H1 (cell line): Measurements from ENCODE around the gene RNASE9. TPM values are rescaled to one million over a fixed set of nuclear protein-coding genes. Genes with fewer than 3 reads are reported as not detected.
A peak's percentile ranks its signal among the peaks of the same experiment; 100 is the strongest.

Experiments used
- CTCF ChIA-PET: fragments of 300-600 bp; sonication (Branson Sonifier 250); formaldehyde crosslinking; loops from one replicate; lab custom pipeline; 2021; ENCODE audit not compliant: partially characterized antibody; lab: Charles Lee
- POLR2A ChIA-PET: fragments of 300-600 bp; sonication (Branson Sonifier 250); formaldehyde crosslinking; loops from one replicate; lab custom pipeline; 2021; ENCODE audit warnings: inconsistent platforms; ENCODE audit not compliant: partially characterized antibody; lab: Charles Lee
- DNase-seq, 2 experiments: peaks; one replicate each; pipeline versions ENCODE4 v3.0.0 to v3.0.0-alpha.2; 2010 to 2022; ENCODE audit warnings: low spot score in 2 of 2, low read depth in 1 of 2, mixed read lengths in 1 of 2
- FAIRE-seq: peaks from 2 replicates; lab custom pipeline; 2011; peaks lifted over from hg19 to GRCh38; lab: Jason Lieb, UNC
- H2AFZ ChIP-seq: 2 replicates; pipeline ENCODE4 v1.8.1; 2012; ENCODE audit warnings: low read length, inconsistent platforms
- H2AK5ac ChIP-seq: 2 replicates; pipeline ENCODE4 v1.6.1; 2013; ENCODE audit warnings: low read depth, low read length
- H2BK120ac ChIP-seq: replicated peaks from 2 replicates; pipeline ENCODE3; 2013; ENCODE audit warnings: low read depth, low read length, inconsistent platforms
- H2BK12ac ChIP-seq: 2 replicates; pipeline ENCODE4 v1.6.1; 2013; ENCODE audit warnings: low read depth, low read length
- H2BK15ac ChIP-seq: 2 replicates; pipeline ENCODE4 v1.6.1; 2013; ENCODE audit warnings: low read length
- H2BK20ac ChIP-seq: 2 replicates; pipeline ENCODE4 v1.6.1; 2013; ENCODE audit warnings: low read length
- H2BK5ac ChIP-seq: 2 replicates; pipeline ENCODE4 v1.6.1; 2013; ENCODE audit warnings: low read depth, low read length
- H3K14ac ChIP-seq: 2 replicates; pipeline ENCODE4 v1.6.1; 2013; ENCODE audit warnings: inconsistent platforms; ENCODE audit not compliant: insufficient read length
- H3K18ac ChIP-seq: 2 replicates; pipeline ENCODE4 v1.6.1; 2013; ENCODE audit warnings: low read length; ENCODE audit errors: extremely low read depth
- H3K23ac ChIP-seq: 2 replicates; pipeline ENCODE4 v1.6.1; 2013; ENCODE audit warnings: inconsistent platforms; ENCODE audit not compliant: insufficient read length
- H3K23me2 ChIP-seq: 2 replicates; pipeline ENCODE4 v1.6.1; 2013; ENCODE audit warnings: low read depth, low read length
- H3K27ac ChIP-seq: 2 replicates; pipeline ENCODE4 v1.6.1; 2011; ENCODE audit warnings: low read depth, low read length, inconsistent platforms
- H3K27me3 ChIP-seq, 4 experiments: replicated peaks in 1 of 4; 1 replicate in 1 of 4; 2 replicates in 3 of 4; pipeline versions ENCODE4 v1.6.1 to v1.8.1; 2011 to 2013; ENCODE audit warnings: low read length in 3 of 4, mild to moderate bottlenecking in 3 of 4, inconsistent platforms in 2 of 4, mixed read lengths in 2 of 4, moderate library complexity in 1 of 4; ENCODE audit not compliant: control insufficient read depth in 3 of 4, insufficient read depth in 3 of 4; ENCODE audit errors: extremely low read depth in 1 of 4
- H3K36me3 ChIP-seq, 4 experiments: 2 replicates each; pipeline versions ENCODE4 v1.6.1 to v1.8.1; 2011 to 2013; ENCODE audit warnings: mild to moderate bottlenecking in 4 of 4, low read length in 3 of 4, moderate library complexity in 2 of 4, control low read depth in 1 of 4, inconsistent platforms in 1 of 4; ENCODE audit not compliant: insufficient read depth in 4 of 4, control insufficient read depth in 2 of 4
- H3K4ac ChIP-seq: replicated peaks from 2 replicates; pipeline ENCODE3; 2013; ENCODE audit warnings: low read length, low read depth, mixed read lengths, inconsistent platforms; ENCODE audit not compliant: insufficient read length
- H3K4me1 ChIP-seq, 4 experiments: replicated peaks in 1 of 4; 1 replicate in 1 of 4; 2 replicates in 3 of 4; pipeline versions ENCODE4 v1.6.1 to v1.8.1; 2011 to 2013; ENCODE audit warnings: low read length in 3 of 4, inconsistent platforms in 2 of 4, mixed read lengths in 1 of 4; ENCODE audit not compliant: insufficient read depth in 4 of 4, control insufficient read depth in 3 of 4
- H3K4me2 ChIP-seq, 2 experiments: 2 replicates each; pipeline versions ENCODE4 v1.6.1 to v1.8.1; 2011 to 2013; ENCODE audit warnings: low read depth in 2 of 2, low read length in 2 of 2, control low read depth in 1 of 2, inconsistent platforms in 1 of 2, mild to moderate bottlenecking in 1 of 2; ENCODE audit not compliant: insufficient read depth in 1 of 2
- H3K4me3 ChIP-seq, 4 experiments: fragments of 200-600, 300-600 bp in 1 of 4; sonication (generic), shearing (Covaris generic), sonication (Bioruptor Twin) in 1 of 4; 2 replicates each; pipeline versions ENCODE4 v1.5.1 to v1.8.1; 2011 to 2016; ENCODE audit warnings: low read length in 4 of 4, low read depth in 3 of 4, control low read depth in 2 of 4, inconsistent platforms in 2 of 4, mild to moderate bottlenecking in 2 of 4, mixed read lengths in 1 of 4, moderate library complexity in 1 of 4; ENCODE audit not compliant: insufficient read depth in 2 of 4; ENCODE audit errors: extremely low read depth in 1 of 4
- H3K56ac ChIP-seq: replicated peaks from 2 replicates; pipeline ENCODE3; 2013; ENCODE audit warnings: low read depth, mild to moderate bottlenecking, mixed read lengths, low read length, inconsistent platforms; ENCODE audit not compliant: insufficient read length
- H3K79me1 ChIP-seq: 2 replicates; pipeline ENCODE4 v1.6.1; 2013; ENCODE audit warnings: low read depth, low read length, control low read depth
- H3K79me2 ChIP-seq, 2 experiments: 2 replicates each; pipeline versions ENCODE4 v1.6.1 to v1.8.1; 2012 to 2013; ENCODE audit warnings: low read length in 2 of 2, mild to moderate bottlenecking in 2 of 2, inconsistent platforms in 1 of 2; ENCODE audit not compliant: insufficient read depth in 2 of 2, control insufficient read depth in 1 of 2
- H3K9ac ChIP-seq, 4 experiments: replicated peaks in 1 of 4; 1 replicate in 1 of 4; 2 replicates in 3 of 4; pipeline versions ENCODE4 v1.6.1 to v1.8.1; 2011 to 2013; ENCODE audit warnings: low read depth in 3 of 4, low read length in 3 of 4, control low read depth in 2 of 4, mild to moderate bottlenecking in 2 of 4, moderate library complexity in 2 of 4, inconsistent platforms in 1 of 4; ENCODE audit errors: extremely low read depth in 1 of 4
- H3K9me3 ChIP-seq, 2 experiments: 2 replicates each; pipeline versions ENCODE4 v1.6.1 to v1.8.1; 2012 to 2013; ENCODE audit warnings: mild to moderate bottlenecking in 2 of 2, moderate library complexity in 2 of 2, control low read depth in 1 of 2, inconsistent platforms in 1 of 2, low read depth in 1 of 2, low read length in 1 of 2, mixed read lengths in 1 of 2; ENCODE audit not compliant: insufficient read depth in 2 of 2
- H4K20me1 ChIP-seq, 2 experiments: replicated peaks in 1 of 2; 2 replicates each; pipeline versions ENCODE3 to v1.8.1; 2011 to 2013; ENCODE audit warnings: inconsistent platforms in 2 of 2, low read length in 2 of 2, mild to moderate bottlenecking in 1 of 2; ENCODE audit not compliant: insufficient read depth in 2 of 2, control insufficient read depth in 1 of 2
- H4K5ac ChIP-seq: 2 replicates; pipeline ENCODE4 v1.6.1; 2013; ENCODE audit warnings: low read length, low read depth, mixed read lengths, inconsistent platforms; ENCODE audit not compliant: insufficient read length
- H4K8ac ChIP-seq: 2 replicates; pipeline ENCODE4 v1.8.0; 2013; ENCODE audit warnings: mild to moderate bottlenecking, moderate library complexity, low read length, inconsistent platforms; ENCODE audit not compliant: insufficient read depth; ENCODE audit errors: extremely low read depth
- H4K91ac ChIP-seq: replicated peaks from 2 replicates; pipeline ENCODE3; 2013; ENCODE audit warnings: low read length, mixed read lengths, inconsistent platforms; ENCODE audit not compliant: insufficient read length
- CHD1 ChIP-seq: IDR thresholded peaks from 2 replicates; pipeline ENCODE4 v1.6.1; 2012; ENCODE audit warnings: low read depth, low read length, improper control_type of control experiment
- CHD2 ChIP-seq: IDR thresholded peaks from 2 replicates; pipeline ENCODE4 v1.6.1; 2012; ENCODE audit warnings: low read length, improper control_type of control experiment
- CREB1 ChIP-seq: IDR thresholded peaks from 2 replicates; pipeline ENCODE4 v1.6.1; 2012; ENCODE audit warnings: inconsistent platforms
- EP300 ChIP-seq, 2 experiments: IDR thresholded peaks; 1 replicate in 1 of 2; 2 replicates in 1 of 2; pipeline ENCODE4 v1.6.1; 2011 to 2012; ENCODE audit warnings: low read depth in 2 of 2, low read length in 2 of 2, mild to moderate bottlenecking in 2 of 2, borderline replicate concordance in 1 of 2, inconsistent platforms in 1 of 2, moderate library complexity in 1 of 2
- HDAC6 ChIP-seq: IDR thresholded peaks from one replicate; pipeline ENCODE4 v1.7.1; 2012; ENCODE audit warnings: low read depth, mild to moderate bottlenecking, inconsistent platforms, low read length, moderate library complexity
- JUN ChIP-seq: IDR thresholded peaks from 2 replicates; pipeline ENCODE4 v1.6.1; 2011; ENCODE audit warnings: low read depth, mild to moderate bottlenecking, improper control_type of control experiment, low read length
- MAFK ChIP-seq: IDR thresholded peaks from 2 replicates; pipeline ENCODE4 v1.6.1; 2012; ENCODE audit warnings: low read depth, mild to moderate bottlenecking, improper control_type of control experiment, low read length
- MAX ChIP-seq: IDR thresholded peaks from 2 replicates; pipeline ENCODE4 v1.6.1; 2012; ENCODE audit warnings: inconsistent platforms
- NRF1 ChIP-seq: IDR thresholded peaks from 2 replicates; pipeline ENCODE4 v1.6.1; 2011; ENCODE audit warnings: mild to moderate bottlenecking, low read depth, low read length, improper control_type of control experiment
- POU5F1 ChIP-seq: IDR thresholded peaks from 2 replicates; pipeline ENCODE4 v1.6.1; 2011; ENCODE audit warnings: low read depth, mild to moderate bottlenecking, low read length, moderate library complexity
- RAD21 ChIP-seq, 2 experiments: IDR thresholded peaks in 1 of 2; conservative IDR thresholded peaks in 1 of 2; 2 replicates each; pipeline ENCODE4 v1.6.1; 2011; ENCODE audit warnings: low read depth in 2 of 2, low read length in 2 of 2, improper control_type of control experiment in 1 of 2, inconsistent platforms in 1 of 2, mild to moderate bottlenecking in 1 of 2, moderate library complexity in 1 of 2
- SAP30 ChIP-seq: fragments of 300-600 bp; sonication (generic); IDR thresholded peaks from 2 replicates; pipeline ENCODE4 v1.7.1; 2012; ENCODE audit warnings: low read length, moderate library complexity, mild to moderate bottlenecking, inconsistent platforms; ENCODE audit not compliant: insufficient read depth, insufficient replicate concordance
- SIX5 ChIP-seq: IDR thresholded peaks from 2 replicates; pipeline ENCODE4 v1.6.1; 2011; ENCODE audit warnings: mild to moderate bottlenecking, low read depth, low read length
- WGBS, 2 experiments: shearing (Covaris generic) in 1 of 2; methylation state at CpG; one replicate each; pipeline versions ENCODE4 v1.1.6 to v1.1.7; 2013 to 2015; ENCODE audit warnings: low lambda C conversion rate in 2 of 2, mixed read lengths in 2 of 2, inconsistent platforms in 1 of 2, low coverage in 1 of 2, missing lambda C conversion rate in 1 of 2; ENCODE audit not compliant: insufficient replicate concordance in 2 of 2, insufficient coverage in 1 of 2, insufficient read length in 1 of 2; ENCODE audit errors: extremely low coverage in 1 of 2, missing lambda C conversion rate in 1 of 2; 5-methylcytosine and 5-hydroxymethylcytosine counted together
- polyA plus RNA-seq, 7 experiments: library from polyadenylated mRNA; depleted of rRNA in 3 of 7; stranded (reverse) in 5 of 7; unstranded in 2 of 7; fragments of >200 nt in 5 of 7; fragments of 200-250 nt in 2 of 7; gene quantifications; 1 replicate in 5 of 7; 2 replicates in 1 of 7; 4 replicates in 1 of 7; pipeline versions ENCODE4 v1.2.1 to v1.2.3, GENCODE V29; 2011 to 2013; ENCODE audit warnings: missing spikeins in 2 of 7, mixed read lengths in 2 of 7
- total RNA-seq: library from RNA; stranded (reverse); fragmentation: NEBNext Ultra II Directional; extraction: Animal tissue kit (Norgen Biotek cat#: 25700); gene quantifications from 2 replicates; pipeline ENCODE4 v1.2.1, GENCODE V29; 2021

RNASE9 gene
- total and polyA plus RNA-seq, 2 of the 8 experiments (the other 6 are each of a cell fraction or from before 2014, with no cell fraction given): 0.06 TPM; not detected in 1

- POLR2A ChIA-PET: interaction anchor here (1.2 to 1.6 kb wide), 3 partner anchors 9 to 117 kb away, joined by 3 to 7 read pairs (median 3); partner anchors contain the start of genes PIP4P1, PNP and RNASE11
- Histone ChIP-seq H2BK120ac (peak overlapping the region; percentile 94), H3K23me2 (no peaks in the 10 kb centered on the region; the same call in 1 of the 2 replicates), H3K36me3 (no peaks in the 10 kb centered on the region), H3K9ac (no peak overlapping the region), H2BK15ac (no peak overlapping the region), H2BK12ac (peak overlapping the region; percentile 96), H3K4me2 (peak overlapping the region; percentile 5 to 44; a peak in 2 of 4 replicates), H3K4ac (no peak overlapping the region), H4K20me1 (no peaks in the 10 kb centered on the region), H3K18ac (no peak overlapping the region), H3K79me1 (no peaks in the 10 kb centered on the region), H3K27ac (peak overlapping the region; percentile 74), H2BK20ac (peak overlapping the region; percentile 98; the same call in 1 of the 2 replicates), H3K27me3 (no peaks in the 10 kb centered on the region), H4K91ac (no peak overlapping the region), H4K5ac (peak overlapping the region; percentile 68), H2AFZ (no peak overlapping the region), H2BK5ac (peak overlapping the region; percentile 98), H3K14ac (no peak overlapping the region), H3K23ac (no peak overlapping the region), H3K4me1 (peaks cover 10 to 21% (median 15%) of the 10 kb centered on the region in 4 experiments), H3K79me2 (no peaks in the 10 kb centered on the region), H3K56ac (no peak overlapping the region), H3K4me3 (peak overlapping the region in 1 of 4 experiments; percentile 38; a peak in 1 of 8 replicates), H4K8ac (no peak overlapping the region), H3K9me3 (no peaks in the 10 kb centered on the region), H2AK5ac (peak overlapping the region; percentile 57; the same call in 1 of the 2 replicates)
- CTCF ChIA-PET: interaction anchor here (3.6 kb wide), 1 partner anchor 28 kb away, joined by 14 read pairs; no protein-coding TSS in a partner anchor
- FAIRE-seq (peak; percentile 97), DNase-seq (peak; percentile 59 to 73)
- WGBS, 2 experiments: 2% methylated on average over 3 of the region's 3 CpGs; no CpG with 5 or more reads in 1 of the 2 experiments
- TF ChIP-seq MAFK: no peak
- TF ChIP-seq CREB1: peak; percentile 84
- 0 out of 2 replicates have a peak, but pooled peaks have one; percentile 17 for TF ChIP-seq CHD2
- peak; percentile 20; the same call in 1 of the 2 replicates for TF ChIP-seq MAX
- no peak; a peak in 1 of 4 replicates for TF ChIP-seq RAD21 (IDR thresholded peaks at IDR 0.05 in 1 of 2, conservative IDR thresholded peaks at IDR 0.05 in 1 of 2; ENCODE audit: low read depth in 2 of 2, low read length in 2 of 2)
- TF ChIP-seq CHD1: no peak
- TF ChIP-seq POU5F1: no peak
- TF ChIP-seq SIX5: no peak
- TF ChIP-seq EP300 (IDR thresholded peaks at IDR 0.05; ENCODE audit: borderline replicate concordance in 1 of 2, low read depth in 2 of 2, low read length in 2 of 2): peak in 1 of 2 experiments; percentile 87; a peak in 1 of 3 replicates
- no peak for TF ChIP-seq HDAC6
- TF ChIP-seq SAP30: no peak
- TF ChIP-seq JUN: peak; percentile 89
- 0 out of 2 replicates have a peak, but pooled peaks have one; percentile 2 for TF ChIP-seq NRF1
Measured at GRCh38 chr14:20578325-20578724, 17.5 kb upstream of the RNASE9 start.
